NCI-H748 (cell line): ENCODE results near the gene GYG2.

Experiments
- DNase-seq: peaks from one replicate; lab custom pipeline; 2025; ENCODE audit not compliant: unreplicated experiment; lab: John Stamatoyannopoulos, UW

Gene GYG2

DNA sequence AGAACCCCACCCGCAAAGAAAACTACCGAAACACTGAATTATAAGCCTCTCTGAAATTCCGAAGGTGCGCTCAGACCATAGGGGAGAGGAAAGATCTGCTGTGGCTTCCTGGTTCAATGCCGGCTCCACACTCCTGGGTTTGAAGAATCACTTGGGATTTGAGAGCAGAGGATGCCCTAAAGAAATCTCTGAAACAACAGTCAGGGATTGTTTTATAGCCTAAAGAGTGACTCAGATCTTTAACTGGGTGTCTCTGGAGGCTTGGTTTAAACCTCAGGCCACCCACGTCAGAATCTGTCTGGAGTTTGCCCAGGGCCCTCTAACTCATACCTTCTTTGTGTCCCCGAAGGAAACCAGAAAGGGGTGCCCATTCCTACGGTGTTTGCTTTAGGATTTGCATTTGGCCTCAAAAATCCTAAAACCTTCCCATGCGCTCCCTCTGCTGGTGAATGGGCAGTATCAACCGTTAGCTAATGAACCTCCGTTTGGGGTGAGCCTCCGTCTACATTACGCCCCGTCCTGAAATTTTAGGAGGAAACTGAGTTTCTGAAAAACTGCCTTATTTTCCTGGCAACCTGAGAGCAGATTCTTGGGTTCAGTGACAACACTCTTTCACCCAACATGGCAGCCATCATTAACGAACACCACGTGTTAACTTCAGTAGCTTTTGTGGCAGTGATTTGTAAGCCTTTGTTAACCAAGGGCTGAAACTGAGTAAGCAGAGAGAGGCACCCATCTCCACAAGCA is 16.4 kb upstream of the GYG2 start:
- peak; percentile 48 for DNase-seq

DNA sequence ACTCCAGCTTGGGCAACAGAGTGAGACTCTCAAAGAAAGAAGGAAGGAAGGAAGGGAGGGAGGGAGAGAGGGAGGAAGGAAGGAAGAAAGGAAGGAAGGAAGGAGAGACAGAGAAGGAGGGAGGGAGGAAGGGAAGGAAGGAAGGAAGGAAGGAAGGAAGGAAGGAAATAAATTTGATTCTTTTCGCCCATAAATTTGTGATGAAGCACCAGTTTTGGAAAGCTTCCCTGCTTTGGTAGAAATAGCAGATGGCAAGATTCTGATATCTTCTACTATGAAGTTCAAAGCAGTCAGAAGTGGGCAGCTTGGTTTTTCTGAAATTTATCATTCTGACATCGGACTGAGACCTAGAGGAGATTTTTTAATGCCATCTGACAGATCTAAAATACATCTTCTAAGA is 11.7 kb upstream of the GYG2 start:
- DNase-seq = no peak

DNA sequence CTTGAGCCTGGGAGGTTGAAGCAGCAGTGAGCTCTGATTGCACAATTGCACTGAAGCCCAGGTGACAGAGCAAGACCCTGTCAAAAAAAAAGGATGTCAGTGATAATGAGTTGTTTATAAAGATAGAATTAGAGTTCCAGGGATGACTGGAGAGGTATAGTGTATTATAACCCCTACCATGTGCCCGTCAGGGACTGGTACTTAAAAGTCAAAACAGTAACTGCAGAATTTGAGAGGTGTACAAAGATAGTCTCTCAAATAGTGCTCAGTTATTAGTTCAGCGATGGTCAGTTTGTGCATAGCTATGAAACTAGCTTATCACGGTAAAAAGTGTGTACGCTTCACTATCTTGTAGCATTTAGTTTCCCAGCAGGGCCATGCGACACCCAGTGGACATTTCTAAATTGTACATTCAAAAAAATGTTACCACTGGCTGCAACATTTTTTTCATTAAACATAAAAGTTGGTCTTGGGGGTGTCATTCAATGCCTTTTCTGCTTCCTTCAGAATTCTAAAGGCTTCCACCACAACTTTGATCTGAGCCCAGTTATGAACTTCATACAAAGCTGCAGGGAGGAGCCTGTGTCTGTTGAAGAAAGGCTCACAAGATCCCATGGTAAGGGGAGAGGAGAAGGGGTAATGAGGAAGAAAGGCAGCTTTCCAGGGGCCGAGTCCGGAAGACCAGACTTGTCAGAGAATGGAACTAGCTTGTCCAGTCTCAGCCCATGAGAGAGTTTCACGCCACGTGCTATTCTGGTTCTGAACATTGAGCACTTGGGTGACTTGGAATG is 9.2 kb upstream of the GYG2 start:
- DNase-seq = peak; percentile 22

DNA sequence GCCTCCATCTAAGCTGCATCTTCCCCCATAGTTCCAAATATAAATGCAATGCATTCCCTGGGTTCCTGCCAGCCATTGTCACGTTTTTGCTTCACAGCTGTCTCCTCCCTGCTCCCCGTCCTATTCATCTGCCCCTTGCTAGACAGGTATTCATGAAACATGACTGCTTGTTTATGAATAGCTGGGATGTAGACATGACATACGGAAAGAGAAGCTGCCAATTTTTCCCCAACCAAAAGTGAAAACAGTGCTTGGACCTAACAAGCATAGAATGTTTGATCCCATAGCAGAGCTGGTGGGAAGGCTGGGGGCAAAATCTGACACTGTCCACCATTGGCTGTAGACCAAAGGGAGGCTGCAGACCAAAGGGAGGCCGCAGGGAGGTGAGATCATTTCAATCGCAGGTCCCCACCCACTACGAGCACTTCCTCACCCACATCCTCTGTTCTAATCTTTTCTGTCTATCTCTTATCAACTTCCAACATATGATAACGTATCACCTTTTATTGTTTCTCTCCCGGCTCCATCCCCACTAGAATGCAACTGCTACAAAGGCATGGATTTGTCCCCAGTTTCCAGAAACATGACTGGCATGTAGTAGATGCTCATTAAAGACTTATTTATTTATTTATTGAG is 8.5 kb upstream of the GYG2 start:
- DNase-seq = no peak

DNA sequence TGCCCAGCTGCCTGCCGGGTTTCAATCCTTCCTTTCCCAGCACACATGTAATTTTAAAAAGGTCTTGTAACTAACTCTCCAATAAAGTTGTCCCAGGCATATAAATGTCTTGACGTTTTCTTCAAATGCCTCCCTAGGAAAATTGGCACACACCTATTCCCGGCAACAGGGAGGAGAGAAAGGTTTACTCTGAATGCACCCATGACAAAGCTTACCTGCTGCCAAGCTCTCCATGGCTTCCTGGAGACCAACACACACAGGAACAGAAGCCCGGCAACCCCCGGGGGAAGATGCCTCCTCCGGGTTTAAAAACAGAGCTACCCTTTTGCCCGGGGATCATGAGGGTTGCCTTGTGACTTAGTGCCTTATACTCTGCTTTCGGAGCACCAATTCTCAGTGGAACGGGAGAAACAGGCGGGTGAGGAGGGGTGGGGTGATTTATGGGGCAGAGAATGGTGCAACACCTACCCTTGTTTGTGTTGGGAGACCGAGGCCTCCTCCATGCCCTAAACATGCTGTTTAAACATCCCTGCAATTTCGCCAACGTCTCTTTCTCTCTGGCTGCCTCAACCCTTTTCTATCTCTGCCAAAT is 4.8 kb upstream of the GYG2 start:
- DNase-seq = no peak

DNA sequence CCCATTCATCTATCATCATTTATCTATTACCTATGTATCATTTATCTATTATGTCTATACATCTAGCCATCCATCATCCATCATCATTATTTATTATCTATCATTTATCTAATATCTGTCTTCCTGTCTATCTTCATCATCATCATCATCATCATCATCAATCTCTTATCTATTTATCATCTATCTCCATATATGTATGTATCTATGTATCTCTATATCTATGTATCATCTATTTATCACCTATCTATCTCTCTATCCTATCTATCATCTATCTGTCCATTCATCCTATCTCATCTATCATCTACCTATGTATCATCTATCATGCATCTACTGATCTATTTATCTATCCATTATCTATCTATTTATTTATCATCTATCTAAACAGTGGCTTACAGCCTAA is 3.8 kb upstream of the GYG2 start:
- DNase-seq = no peak

DNA sequence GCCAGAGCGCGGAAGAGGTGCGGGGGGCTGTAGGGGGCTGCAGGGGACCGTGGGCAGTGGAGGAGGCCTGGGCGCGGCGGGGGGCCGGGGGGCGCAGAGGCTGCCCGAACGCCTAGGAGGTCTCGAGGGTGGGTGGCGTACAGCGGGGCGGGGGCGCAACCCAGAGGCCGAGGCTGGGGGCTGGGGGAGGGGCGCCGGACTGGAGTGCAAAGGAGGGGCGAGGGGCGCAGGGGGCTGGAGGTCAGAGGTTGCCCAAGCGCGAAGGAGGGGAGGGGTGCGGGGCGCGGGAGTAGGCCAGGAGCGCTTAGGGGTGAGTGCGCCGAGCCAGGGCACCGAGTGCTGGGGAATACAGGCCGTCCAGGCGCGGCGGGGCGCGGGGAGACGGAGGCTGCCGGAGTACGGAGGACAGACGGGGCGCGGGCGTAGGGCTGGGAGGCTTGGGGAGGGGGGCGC is 255 bp downstream of the GYG2 start:
- peak; percentile 33 for DNase-seq

DNA sequence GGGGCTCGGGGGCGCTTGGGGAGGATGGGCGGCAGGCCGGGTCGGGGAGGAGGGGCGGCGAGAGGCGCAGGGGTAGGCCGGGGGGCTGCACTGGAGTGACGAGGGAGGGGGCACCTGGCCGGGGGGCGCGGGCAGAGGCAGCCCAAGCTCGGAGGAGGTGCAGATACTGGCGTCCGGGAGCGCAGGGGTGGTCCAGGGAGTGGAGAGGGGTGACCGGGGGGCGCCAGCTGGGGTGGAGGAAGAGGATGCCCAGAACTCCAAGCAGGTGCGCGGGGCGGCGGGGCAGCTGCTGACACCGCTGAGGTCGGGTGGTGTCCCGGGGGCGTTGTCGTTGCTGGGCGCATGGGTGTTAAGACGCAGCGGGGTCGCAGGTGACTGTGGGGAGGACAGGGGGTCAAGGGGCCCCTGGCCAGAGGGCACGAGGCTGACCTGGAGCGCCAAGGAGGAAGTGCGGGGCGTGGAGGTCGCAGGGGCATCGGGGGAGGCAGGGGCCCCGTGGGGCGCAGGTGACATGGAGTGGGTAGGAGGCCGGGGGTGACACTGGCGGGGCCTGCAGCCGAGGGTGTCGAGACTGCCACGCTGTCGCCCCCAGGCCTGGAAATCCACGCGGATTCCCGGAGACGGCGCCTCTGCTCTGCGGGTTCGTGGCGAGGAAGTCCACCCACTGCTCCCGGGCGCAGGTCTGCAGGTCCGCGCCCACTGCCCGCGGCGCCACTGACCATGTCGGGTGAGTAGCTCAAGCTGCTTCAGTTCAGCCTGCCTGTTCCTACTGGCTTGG is 928 bp downstream of the GYG2 start:
- DNase-seq = peak; percentile 3

DNA sequence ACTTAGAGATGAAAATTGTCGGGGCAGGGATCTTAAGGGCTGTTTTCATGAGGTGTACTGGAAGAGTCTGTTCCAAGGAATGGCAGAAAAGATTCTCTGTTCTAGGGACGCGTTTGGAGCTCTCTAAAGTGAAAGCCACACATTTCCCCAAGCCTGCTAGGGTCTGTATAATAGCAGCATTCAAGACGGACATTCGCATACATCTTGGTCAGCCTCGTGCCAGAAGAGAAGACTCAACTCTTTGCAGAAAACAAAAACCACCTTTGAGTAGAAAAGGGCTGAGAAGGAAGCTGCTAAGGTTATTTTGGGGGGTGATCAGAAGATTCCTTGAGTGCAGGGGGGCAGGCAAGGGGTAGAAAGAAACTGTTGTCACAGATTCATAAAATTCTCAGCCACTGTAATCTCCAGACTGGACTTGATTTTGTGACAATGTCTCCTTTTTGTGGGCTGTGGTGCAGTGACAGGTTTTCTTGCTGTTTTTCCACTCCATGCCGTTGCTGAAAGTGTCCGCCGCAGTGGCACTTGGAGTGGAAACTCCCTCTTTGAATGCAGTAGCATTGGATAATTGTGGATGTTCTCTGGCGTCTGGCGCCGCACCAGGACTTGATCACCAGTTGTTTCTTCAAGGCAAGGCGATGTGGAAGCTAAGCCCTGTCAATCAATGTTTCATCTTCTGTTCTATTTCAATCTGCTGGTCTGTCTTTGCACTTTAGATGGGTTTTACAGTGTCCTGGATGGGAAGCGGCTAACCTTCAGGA is 2.9 kb downstream of the GYG2 start:
- DNase-seq = no peak

DNA sequence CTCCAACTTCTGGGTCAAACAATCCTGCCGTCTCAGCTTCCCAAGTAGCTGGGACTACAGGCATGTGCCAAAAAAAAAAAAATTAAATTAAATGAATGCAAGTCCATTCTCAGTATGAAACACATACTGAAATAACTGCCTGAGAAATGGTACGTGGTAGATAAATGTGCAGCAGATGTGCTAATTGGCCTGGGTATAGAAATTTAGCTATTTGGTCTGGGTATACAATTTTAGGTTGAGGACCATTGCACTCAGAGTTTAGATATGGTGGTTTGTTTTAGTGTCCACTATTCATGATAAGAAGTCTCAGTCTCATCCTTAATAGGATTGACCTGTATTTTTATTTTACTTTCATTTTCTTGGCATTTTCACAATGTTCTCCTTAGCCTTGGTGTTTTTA is 9.2 kb downstream of the GYG2 start:
- no peak for DNase-seq

DNA sequence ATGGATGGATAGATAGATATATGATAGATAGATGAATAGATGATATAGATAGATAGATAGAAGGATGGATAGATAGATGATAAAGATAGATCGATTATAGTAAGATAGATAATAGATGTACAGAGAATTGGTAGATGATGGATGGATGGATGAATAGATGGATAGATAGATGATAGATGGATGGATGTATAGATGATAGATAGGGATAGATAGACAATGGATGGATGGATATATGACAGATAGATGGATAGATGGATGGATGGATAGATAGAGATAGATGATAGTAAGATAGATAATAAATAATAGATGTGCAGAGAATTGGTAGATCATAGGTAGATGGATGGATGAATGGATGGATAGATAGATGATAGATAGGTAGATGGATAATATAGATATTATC is 12.2 kb downstream of the GYG2 start:
- no peak for DNase-seq

DNA sequence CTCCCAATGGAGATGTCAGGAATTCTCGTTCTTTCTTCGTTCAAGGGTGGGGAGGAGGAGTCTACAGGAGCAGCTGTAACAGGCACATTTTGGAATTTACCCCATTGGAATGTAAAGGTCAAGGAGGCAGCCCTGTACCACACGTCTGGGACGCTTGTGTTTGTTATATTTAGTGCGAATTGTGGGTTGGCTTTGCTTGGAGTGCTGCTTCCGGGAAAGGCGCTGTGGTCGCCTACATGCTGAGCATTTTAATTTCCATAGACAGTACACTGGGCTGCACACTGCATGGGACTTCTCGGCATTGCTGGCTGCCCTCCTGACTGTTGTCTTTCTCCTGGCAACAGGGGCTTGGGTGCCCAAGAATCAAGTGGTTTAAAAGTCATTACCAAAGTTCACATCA is 12.8 kb downstream of the GYG2 start:
- DNase-seq = no peak

DNA sequence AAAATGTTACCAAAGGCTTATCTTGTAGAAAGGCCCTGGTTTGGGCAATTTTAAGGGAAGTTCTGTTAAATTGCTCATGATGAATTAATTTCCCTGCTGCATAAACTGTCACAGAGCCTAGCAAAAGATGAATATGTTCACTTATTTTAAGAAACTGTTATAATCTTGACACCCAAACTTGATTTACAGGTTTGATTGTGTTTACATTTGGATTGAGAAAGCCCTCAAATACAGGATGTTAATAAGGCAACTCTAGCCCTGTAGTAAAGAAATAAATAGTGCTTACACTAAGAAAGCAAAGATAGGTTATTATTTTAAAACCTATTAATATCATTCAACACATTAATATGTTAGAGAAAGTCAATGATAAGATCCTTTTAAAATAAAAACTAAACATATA is 18.3 kb downstream of the GYG2 start:
- no peak for DNase-seq

DNA sequence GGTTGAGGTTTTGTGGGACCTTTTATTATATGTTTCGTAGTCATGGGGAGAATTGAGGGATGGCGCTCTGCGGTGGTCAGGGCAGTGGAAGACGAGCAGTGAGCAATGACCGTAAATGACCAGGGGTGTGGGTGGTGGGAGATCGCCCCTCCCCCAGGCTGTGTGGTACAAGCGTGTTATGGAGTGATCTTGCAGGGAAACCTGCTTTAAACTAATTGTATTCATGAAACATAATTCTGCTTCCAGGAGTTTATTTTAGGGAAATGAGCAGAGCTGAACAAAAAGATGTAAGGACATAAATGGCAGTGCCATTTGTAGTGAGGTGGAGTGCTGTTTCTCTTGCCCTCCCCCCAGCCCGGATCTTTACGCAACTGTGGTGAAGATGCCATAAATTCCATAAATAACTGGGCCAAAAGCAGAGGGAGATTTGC is 20.2 kb downstream of the GYG2 start:
- DNase-seq = no peak

DNA sequence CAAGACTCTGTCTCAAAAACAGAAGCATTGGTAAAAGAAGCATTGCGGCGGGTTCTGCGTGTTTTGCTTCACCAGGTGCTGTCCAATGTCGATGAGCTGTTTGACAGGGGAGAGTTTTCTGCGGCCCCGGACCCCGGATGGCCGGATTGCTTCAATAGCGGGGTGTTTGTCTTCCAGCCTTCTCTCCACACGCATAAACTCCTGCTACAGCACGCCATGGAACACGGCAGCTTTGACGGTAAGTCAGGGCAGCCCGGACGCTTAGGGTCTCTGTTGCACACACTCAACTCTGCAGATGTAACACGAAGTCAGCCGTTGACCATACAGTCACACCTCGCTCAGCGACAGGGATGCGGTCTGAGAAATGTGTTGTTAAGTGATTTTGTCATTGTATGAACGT is 26.2 kb downstream of the GYG2 start:
- no peak for DNase-seq

DNA sequence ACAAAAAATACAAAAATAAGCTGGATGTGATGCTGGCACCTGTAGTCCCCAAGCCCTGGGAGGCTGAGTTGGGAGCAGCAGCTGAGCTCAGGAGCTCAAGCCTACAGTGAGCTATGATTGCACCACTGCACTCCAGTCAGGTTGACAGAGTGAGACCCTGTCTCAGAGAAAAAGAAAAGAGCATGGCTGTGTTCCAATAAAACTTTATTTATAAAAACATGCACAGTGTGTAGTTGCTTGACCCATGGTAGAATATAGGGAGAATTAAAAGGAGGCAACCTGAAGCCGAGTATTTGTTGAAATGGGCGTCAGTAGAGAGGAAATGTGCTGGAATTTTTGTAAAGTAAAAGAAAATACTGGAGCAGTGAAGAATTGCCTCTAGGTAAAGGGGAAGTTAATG is 27.0 kb downstream of the GYG2 start:
- no peak for DNase-seq

DNA sequence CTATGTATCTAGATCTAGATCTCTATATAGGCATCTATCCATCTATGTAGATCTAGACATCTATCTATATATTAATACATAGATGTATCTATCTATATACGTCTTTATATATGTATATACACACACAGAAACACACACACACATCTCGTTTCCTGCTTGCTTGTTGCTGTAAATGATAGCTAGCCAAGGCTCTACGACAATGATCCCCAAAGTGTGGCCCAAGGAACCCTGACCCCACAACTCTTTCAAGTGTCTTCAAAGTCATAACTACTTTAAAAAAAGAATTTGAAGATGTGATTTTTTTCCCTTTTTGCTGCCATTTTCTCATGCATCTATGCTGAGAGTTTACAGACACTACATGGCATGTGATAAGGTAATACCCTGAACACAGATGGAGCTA is 28.8 kb downstream of the GYG2 start:
- DNase-seq = no peak

DNA sequence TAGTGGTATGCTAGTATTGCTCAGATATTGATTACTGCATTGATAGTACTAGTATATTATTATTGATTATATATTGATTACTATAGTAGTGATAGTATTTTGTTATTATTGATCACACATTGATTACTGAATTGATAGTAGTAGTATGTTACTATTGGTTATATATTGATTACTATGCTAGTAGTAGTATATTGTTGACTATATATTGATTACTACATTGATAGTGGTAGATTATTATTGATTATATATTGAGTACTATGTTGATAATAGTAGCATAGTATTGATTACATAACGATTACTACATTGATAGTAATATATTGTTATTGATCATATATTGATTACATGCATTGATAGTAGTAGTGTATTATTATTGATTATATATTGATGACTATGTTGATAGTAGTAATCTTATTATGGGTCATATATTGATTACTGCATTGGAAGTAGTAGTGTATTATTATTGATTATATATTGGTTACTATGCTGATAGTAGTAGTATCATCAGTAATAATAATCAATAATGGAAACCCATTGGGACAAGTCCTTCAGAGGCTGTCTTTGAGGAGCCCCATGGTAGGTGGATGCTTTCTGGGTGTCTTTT is 30.6 kb downstream of the GYG2 start:
- no peak for DNase-seq

DNA sequence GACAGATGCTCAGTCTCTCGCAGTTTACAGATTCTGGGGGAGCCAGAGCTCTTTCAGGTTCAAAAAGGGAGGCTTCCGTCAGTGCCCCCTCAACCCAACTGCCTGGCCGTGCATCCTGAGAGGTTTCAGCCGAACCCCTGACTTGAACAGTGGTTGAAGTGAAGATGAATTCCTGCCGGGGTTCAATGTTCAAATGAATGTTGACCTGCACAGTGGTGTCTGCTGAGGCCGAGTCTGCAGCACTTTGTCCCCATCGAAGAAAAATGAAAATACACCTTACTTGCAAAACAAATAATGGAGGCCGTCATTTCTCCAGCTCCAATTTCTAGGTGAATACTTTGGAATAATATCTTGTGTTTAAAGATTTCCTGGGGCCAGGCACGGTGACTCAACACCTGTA is 33.7 kb downstream of the GYG2 start:
- DNase-seq = no peak

DNA sequence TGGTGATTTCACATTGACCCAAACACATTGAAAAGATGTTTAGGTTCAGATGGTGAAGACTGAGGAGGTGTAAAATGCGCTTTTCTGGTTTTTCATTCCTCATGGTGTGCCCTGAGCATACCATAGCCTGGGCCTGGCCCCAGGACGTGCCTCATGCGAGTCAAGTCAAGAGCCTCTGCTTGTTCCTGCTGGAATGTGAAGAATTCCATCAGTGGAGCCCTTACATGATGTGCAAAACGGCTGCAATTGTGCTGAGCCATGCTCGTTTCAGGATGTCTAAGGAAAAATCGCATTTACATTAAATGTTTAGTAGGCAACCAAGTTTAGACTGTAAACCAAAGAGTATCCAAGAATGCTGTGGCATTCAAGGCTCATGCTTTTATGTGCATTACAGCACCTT is 34.9 kb downstream of the GYG2 start:
- no peak for DNase-seq
